K562 (cell line): ENCODE measurements around the gene DAB1. TPM values are rescaled to one million over a fixed set of nuclear protein-coding genes. Genes with fewer than 3 reads are reported as not detected.
"Not testable (repeated sequence)": the region's sequence is repeated elsewhere in the genome, so short reads cannot be mapped to it uniquely, and the experiment has no call there.

Experiments used
- ATAC-seq: fragments of 200-7000 bp; cut with Tn5 transposase; 3 replicates; pipeline ENCODE4 v1.9.1; 2020; ENCODE audit warnings: moderate library complexity
- BruUV-seq: library from RNA; stranded (reverse); fragments of 400-500 nt; replicated peaks from 2 replicates; lab custom pipeline; 2021; lab: Mats Ljungman, UMichigan
- CTCF ChIA-PET: fragments of 300-600 bp; formaldehyde crosslinking; extraction: SDS; loops from one replicate; lab custom pipeline; 2021; ENCODE audit warnings: low intra/inter-chr PET ratio; lab: Yijun Ruan, JAX
- POLR2A ChIA-PET: fragments of 300-600, 350-650 bp; sonication (Branson Sonifier 250); formaldehyde crosslinking; extraction: SDS; loops from one replicate; lab custom pipeline; 2021; ENCODE audit warnings: antibody characterized with exemption, inconsistent platforms; lab: Yijun Ruan, JAX
- DNase-seq, 4 experiments: peaks; one replicate each; pipeline versions ENCODE4 v3.0.0 to v3.0.0-alpha.2; 2011 to 2018; ENCODE audit warnings: low spot score in 3 of 4, mixed read lengths in 3 of 4; ENCODE audit errors: extremely low read depth in 1 of 4
- FAIRE-seq: peaks from 2 replicates; lab custom pipeline; 2011; peaks lifted over from hg19 to GRCh38; lab: Jason Lieb, UNC
- H2AFZ ChIP-seq: 2 replicates; pipeline ENCODE4 v1.6.0; 2011; ENCODE audit warnings: low read depth, low read length, control low read depth, inconsistent platforms
- H3K27ac ChIP-seq: fragments of 200-600 bp; 3 replicates; pipeline ENCODE4 v1.8.0; 2011; ENCODE audit warnings: low read depth, mild to moderate bottlenecking, control low read depth, inconsistent platforms, low read length, moderate library complexity, mixed read lengths; ENCODE audit errors: extremely low read depth
- H3K27me3 ChIP-seq, 2 experiments: fragments of 300-600 bp in 1 of 2; 2 replicates in 1 of 2; 3 replicates in 1 of 2; pipeline versions ENCODE4 v1.6.0 to v1.8.0; 2011; ENCODE audit warnings: inconsistent platforms in 2 of 2, low read length in 2 of 2, mild to moderate bottlenecking in 1 of 2, mixed read lengths in 1 of 2, moderate library complexity in 1 of 2; ENCODE audit not compliant: control insufficient read depth in 2 of 2, insufficient read depth in 2 of 2
- H3K36me3 ChIP-seq: fragments of 300-600 bp; 3 replicates; pipeline ENCODE4 v1.8.0; 2011; ENCODE audit warnings: mild to moderate bottlenecking, low read length, inconsistent platforms; ENCODE audit not compliant: control insufficient read depth, insufficient read depth
- H3K4me1 ChIP-seq, 2 experiments: fragments of 200-600 bp in 1 of 2; replicated peaks in 1 of 2; 2 replicates in 1 of 2; 3 replicates in 1 of 2; pipeline versions ENCODE4 v1.5.1 to v1.8.0; 2011; ENCODE audit warnings: inconsistent platforms in 2 of 2, low read length in 2 of 2, mild to moderate bottlenecking in 1 of 2, mixed read lengths in 1 of 2, moderate library complexity in 1 of 2; ENCODE audit not compliant: control insufficient read depth in 2 of 2, insufficient read depth in 2 of 2
- H3K4me2 ChIP-seq: 2 replicates; pipeline ENCODE4 v1.6.1; 2011; ENCODE audit warnings: low read length, control low read depth, inconsistent platforms, mixed read lengths; ENCODE audit not compliant: insufficient read depth
- H3K4me3 ChIP-seq: fragments of 200-600 bp; sonication (generic), shearing (Covaris generic); 2 replicates; pipeline ENCODE4 v1.5.1; 2016; ENCODE audit warnings: control low read depth, inconsistent platforms
- H3K79me2 ChIP-seq: fragments of 200-600 bp; 3 replicates; pipeline ENCODE4 v1.8.0; 2011; ENCODE audit warnings: low read length, inconsistent platforms; ENCODE audit not compliant: control insufficient read depth, insufficient read depth
- H3K9ac ChIP-seq, 2 experiments: 2 replicates each; pipeline versions ENCODE4 v1.6.0 to v1.6.1; 2011; ENCODE audit warnings: low read depth in 2 of 2, low read length in 2 of 2, control low read depth in 1 of 2, inconsistent platforms in 1 of 2, mild to moderate bottlenecking in 1 of 2, mixed read lengths in 1 of 2; ENCODE audit not compliant: insufficient read depth in 1 of 2
- H3K9me1 ChIP-seq: one replicate; pipeline ENCODE4 v1.6.0; 2011; ENCODE audit warnings: inconsistent platforms, mild to moderate bottlenecking, low read length, moderate library complexity; ENCODE audit not compliant: control insufficient read depth, insufficient read depth
- H3K9me3 ChIP-seq: replicated peaks from 2 replicates; pipeline ENCODE4 v1.5.1; 2011; ENCODE audit warnings: low read depth, low read length, inconsistent platforms; ENCODE audit not compliant: control insufficient read depth, insufficient read depth
- H4K20me1 ChIP-seq: replicated peaks from 2 replicates; pipeline ENCODE4 v1.6.1; 2011; ENCODE audit warnings: low read length, inconsistent platforms, mixed read lengths; ENCODE audit not compliant: control insufficient read depth, insufficient read depth
- BCL6 ChIP-seq: fragments of 250-450 bp; sonication (Bioruptor Pico); IDR thresholded peaks from 2 replicates; pipeline ENCODE4 v1.4.0; 2020
- CREB1 ChIP-seq, 2 experiments: sonication (generic) in 1 of 2; formaldehyde crosslinking in 1 of 2; IDR thresholded peaks; 2 replicates each; pipeline versions ENCODE4 v1.6.1 to v1.8.0; 2012 to 2022; ENCODE audit warnings: inconsistent platforms in 1 of 2, mild to moderate bottlenecking in 1 of 2, missing genetic modification reagents in 1 of 2, moderate library complexity in 1 of 2
- GTF2F1 ChIP-seq: IDR thresholded peaks from 2 replicates; pipeline ENCODE4 v1.6.1; 2011; ENCODE audit warnings: low read depth, low read length, improper control_type of control experiment
- MAFF ChIP-seq: IDR thresholded peaks from 2 replicates; pipeline ENCODE4 v1.6.1; 2012; ENCODE audit warnings: low read length, improper control_type of control experiment
- MYBL2 ChIP-seq, 2 experiments: fragments of 450-650 bp in 1 of 2; sonication (generic) in 1 of 2; formaldehyde crosslinking in 1 of 2; IDR thresholded peaks; 2 replicates each; pipeline versions ENCODE4 v1.6.1 to v1.8.1; 2017 to 2022; ENCODE audit warnings: borderline replicate concordance in 1 of 2, inconsistent platforms in 1 of 2, low read depth in 1 of 2, mild to moderate bottlenecking in 1 of 2, missing genetic modification reagents in 1 of 2, moderate library complexity in 1 of 2
- NONO ChIP-seq, 2 experiments: fragments of 200-400 bp in 1 of 2; fragments of 450-650 bp in 1 of 2; formaldehyde crosslinking in 1 of 2; IDR thresholded peaks; 2 replicates each; pipeline ENCODE4 v1.6.1; 2017; ENCODE audit warnings: low read depth in 2 of 2, mild to moderate bottlenecking in 2 of 2, moderate library complexity in 2 of 2, low read length in 1 of 2
- SNIP1 ChIP-seq: fragments of 450-650 bp; IDR thresholded peaks from 2 replicates; pipeline ENCODE4 v1.7.1; 2017; ENCODE audit warnings: low read depth, mild to moderate bottlenecking
- ZNF184 ChIP-seq: sonication (generic); formaldehyde crosslinking; IDR thresholded peaks from 2 replicates; pipeline ENCODE4 v1.5.0; 2020; ENCODE audit warnings: missing genetic modification reagents
- ZNF197 ChIP-seq: fragments of 200-800 bp; sonication (Bioruptor generic); IDR thresholded peaks from 2 replicates; pipeline ENCODE4 v1.6.1; 2016; ENCODE audit warnings: low read depth, missing genetic modification characterization, missing compliant biosample characterization
- WGBS: fragments of 100-300 bp; shearing (Covaris generic); methylation state at CpG from one replicate; pipeline ENCODE4 v1.1.6; 2016; ENCODE audit warnings: low coverage, mixed read lengths; ENCODE audit not compliant: insufficient coverage; ENCODE audit errors: missing lambda C conversion rate; 5-methylcytosine and 5-hydroxymethylcytosine counted together
- in situ Hi-C: fragments of 300-500 bp; cut with MboI; formaldehyde crosslinking; loops from 4 replicates; pipeline ENCODE4 v1.15.0; 2018; ENCODE audit warnings: inconsistent platforms, mixed read lengths
- intact Hi-C: fragments of 100-400 bp; cut with micrococcal nuclease; formaldehyde crosslinking; loops from 2 replicates; pipeline ENCODE4 v1.14.2; 2022
- polyA plus RNA-seq, 8 experiments: library from polyadenylated mRNA; depleted of rRNA in 4 of 8; stranded (reverse) in 5 of 8; unstranded in 3 of 8; fragments of >200 nt; fragmentation: Nextera tagmentation in 2 of 8; fragmentation: Illumina TruSeq in 1 of 8; extraction: Ambion mirVana in 2 of 8; extraction: Trizol in 1 of 8; gene quantifications; 2 replicates each; pipeline versions ENCODE4 v1.2.1 to v1.2.3, GENCODE V29; 2011 to 2014; ENCODE audit warnings: inconsistent platforms in 1 of 8, missing spikeins in 1 of 8
- total RNA-seq, 7 experiments: library from RNA; depleted of rRNA in 6 of 7; stranded (reverse); fragments of >200 nt in 6 of 7; fragmentation: Illumina TruSeq in 2 of 7; extraction: Trizol in 2 of 7; gene quantifications; 2 replicates each; pipeline versions ENCODE4 v1.2.1 to v1.2.3, GENCODE V29; 2011 to 2021; ENCODE audit warnings: low replicate concordance in 1 of 7
- TF ChIP-seq, protein P1 (sequence below), 2 experiments: IDR thresholded peaks; 2 replicates each; pipeline ENCODE4 v1.6.1; 2012; ENCODE audit warnings: improper control_type of control experiment in 2 of 2, low read depth in 2 of 2, low read length in 2 of 2, borderline replicate concordance in 1 of 2

Gene DAB1
- total and polyA plus RNA-seq, 9 of the 15 experiments (the other 6 are each of a cell fraction or from before 2014, with no cell fraction given): not detected

DNA sequence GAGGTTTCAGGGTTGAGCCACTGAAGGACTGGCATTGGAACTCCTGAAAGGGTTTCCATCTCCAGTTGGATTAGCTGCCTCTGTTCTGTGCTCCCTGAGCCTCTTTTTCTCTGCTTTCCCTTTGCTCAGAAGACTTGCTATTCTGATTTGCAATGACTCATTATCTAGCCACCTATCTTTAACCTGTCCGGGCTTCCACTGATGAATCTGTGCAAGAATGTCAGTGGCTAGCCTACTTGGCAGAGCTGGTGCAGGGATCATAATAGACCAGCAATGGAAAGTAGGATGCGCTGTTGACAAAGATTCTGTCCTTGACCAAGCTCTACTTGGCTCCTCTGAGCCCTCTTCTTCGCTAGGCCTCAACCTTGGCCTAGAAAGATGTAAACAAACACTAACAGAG is 336.2 kb downstream of the DAB1 start:
- in situ Hi-C loops, BruUV-seq, H3K4me2 ChIP-seq, H3K9ac ChIP-seq, DNase-seq, H3K36me3 ChIP-seq, H4K20me1 ChIP-seq, H3K9me3 ChIP-seq, H3K9me1 ChIP-seq, POLR2A ChIA-PET, H3K27me3 ChIP-seq, FAIRE-seq, intact Hi-C loops, H3K4me3 ChIP-seq, CTCF ChIA-PET, ATAC-seq, H3K27ac ChIP-seq, H3K79me2 ChIP-seq, H3K4me1 ChIP-seq, H2AFZ ChIP-seq: not testable (repeated sequence)
- WGBS: no CpG with 5 or more reads among the region's 3 CpGs

DNA sequence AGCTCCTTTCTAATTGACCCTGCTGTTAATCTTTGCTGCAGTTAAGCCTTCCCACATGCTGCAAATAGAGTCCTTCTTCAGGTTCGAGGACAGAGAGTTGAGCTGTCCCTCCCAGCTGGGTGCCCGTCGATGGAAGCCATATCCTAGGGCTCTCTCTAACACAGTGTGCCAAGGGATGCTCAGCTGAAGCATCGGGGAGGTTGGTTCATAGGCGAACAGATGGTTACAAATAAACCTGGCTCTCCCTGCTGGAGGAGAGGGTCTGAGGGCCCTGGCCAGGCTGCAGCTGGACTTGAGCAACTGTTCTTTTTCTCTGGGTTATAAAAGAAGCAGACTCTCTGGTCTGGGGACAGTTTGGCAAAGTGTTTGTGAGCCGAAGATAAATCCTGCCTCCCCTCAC is 337.7 kb downstream of the DAB1 start:
- 4% methylated on average over 6 of the region's 6 CpGs for WGBS
- DNase-seq (no peak), ATAC-seq (no peak), FAIRE-seq (no peak)
- Histone ChIP-seq H3K27me3 (no peaks in the 10 kb centered on the region), H3K9me3 (no peaks in the 10 kb centered on the region), H3K4me1 (no peaks in the 10 kb centered on the region), H3K4me2 (no peak overlapping the region), H3K9me1 (no peaks in the 10 kb centered on the region), H3K9ac (no peak overlapping the region), H3K36me3 (no peaks in the 10 kb centered on the region), H3K4me3 (no peak overlapping the region), H3K79me2 (no peaks in the 10 kb centered on the region), H2AFZ (no peak overlapping the region), H3K27ac (no peak overlapping the region), H4K20me1 (no peaks in the 10 kb centered on the region)
- ChIA-PET CTCF (no interaction called here), POLR2A (no interaction called here)
- in situ Hi-C loops (no loop called here), intact Hi-C loops (no loop called here)
- no TSS peak for BruUV-seq
- no peak for TF ChIP-seq CREB1 (IDR thresholded peaks at IDR 0.05)
- no peak for TF ChIP-seq CREB1 (CRISPR knock-in tag; IDR thresholded peaks at IDR 0.05)
- TF ChIP-seq SNIP1: no peak
- no peak for TF ChIP-seq ZNF184 (CRISPR knock-in tag)
- no peak for TF ChIP-seq NONO (IDR thresholded peaks at IDR 0.05; ENCODE audit: low read depth in 2 of 2, low read length in 1 of 2)
- no peak for TF ChIP-seq MAFF
- TF ChIP-seq ZNF197: no peak
- TF ChIP-seq, protein P1, sequence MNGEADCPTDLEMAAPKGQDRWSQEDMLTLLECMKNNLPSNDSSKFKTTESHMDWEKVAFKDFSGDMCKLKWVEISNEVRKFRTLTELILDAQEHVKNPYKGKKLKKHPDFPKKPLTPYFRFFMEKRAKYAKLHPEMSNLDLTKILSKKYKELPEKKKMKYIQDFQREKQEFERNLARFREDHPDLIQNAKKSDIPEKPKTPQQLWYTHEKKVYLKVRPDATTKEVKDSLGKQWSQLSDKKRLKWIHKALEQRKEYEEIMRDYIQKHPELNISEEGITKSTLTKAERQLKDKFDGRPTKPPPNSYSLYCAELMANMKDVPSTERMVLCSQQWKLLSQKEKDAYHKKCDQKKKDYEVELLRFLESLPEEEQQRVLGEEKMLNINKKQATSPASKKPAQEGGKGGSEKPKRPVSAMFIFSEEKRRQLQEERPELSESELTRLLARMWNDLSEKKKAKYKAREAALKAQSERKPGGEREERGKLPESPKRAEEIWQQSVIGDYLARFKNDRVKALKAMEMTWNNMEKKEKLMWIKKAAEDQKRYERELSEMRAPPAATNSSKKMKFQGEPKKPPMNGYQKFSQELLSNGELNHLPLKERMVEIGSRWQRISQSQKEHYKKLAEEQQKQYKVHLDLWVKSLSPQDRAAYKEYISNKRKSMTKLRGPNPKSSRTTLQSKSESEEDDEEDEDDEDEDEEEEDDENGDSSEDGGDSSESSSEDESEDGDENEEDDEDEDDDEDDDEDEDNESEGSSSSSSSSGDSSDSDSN (IDR thresholded peaks at IDR 0.05; ENCODE audit: borderline replicate concordance in 1 of 2, low read depth in 2 of 2, low read length in 2 of 2): no peak
- no peak for TF ChIP-seq MYBL2 (IDR thresholded peaks at IDR 0.05; ENCODE audit: low read depth)
- TF ChIP-seq MYBL2 (CRISPR knock-in tag; IDR thresholded peaks at IDR 0.05; ENCODE audit: borderline replicate concordance): no peak
- TF ChIP-seq BCL6 (CRISPR knock-in tag): no peak
- no peak for TF ChIP-seq GTF2F1
